ENCODE measurements around the gene ENTREP1. TPM values are rescaled to one million over a fixed set of nuclear protein-coding genes. Genes with fewer than 3 reads are reported as not detected.

Gene ENTREP1
- total and polyA plus RNA-seq, 2 donors (not counting 1 experiment from before 2014, with no cell fraction given): 0.06 TPM; not detected in 1

Other genes with a start within 250 kb of the ENTREP1 start
- gene TJP2, start 150.9 kb upstream of the ENTREP1 start, total RNA-seq: 36.5 and 41.1 TPM in 2 replicates
- gene TJP2, start 150.9 kb upstream of the ENTREP1 start, polyA plus RNA-seq: 25.9 and 40.8 TPM in 2 replicates

Data from fibroblast of lung (primary cell).